HEK293T (cell line): ENCODE results near the gene MKI67.

Experiments
- CTCF ChIA-PET: fragments of 350-600 bp; formaldehyde crosslinking; extraction: SDS; loops from one replicate; lab custom pipeline; 2021; ENCODE audit warnings: antibody characterized with exemption, inconsistent platforms; lab: Yijun Ruan, JAX
- POLR2A ChIA-PET: fragments of 350-600 bp; formaldehyde crosslinking; extraction: SDS; loops from one replicate; lab custom pipeline; 2020; ENCODE audit warnings: antibody characterized with exemption, inconsistent platforms; lab: Yijun Ruan, JAX
- DNase-seq: peaks from one replicate; pipeline ENCODE4 v3.0.0; 2012; ENCODE audit warnings: mixed read lengths; ENCODE audit errors: extremely low spot score
- ARNT ChIP-seq: fragments of 450-650 bp; IDR thresholded peaks from 2 replicates; pipeline ENCODE4 v1.6.1; 2017; ENCODE audit warnings: mild to moderate bottlenecking
- BHLHE40 ChIP-seq: fragments of 450-650 bp; IDR thresholded peaks from 2 replicates; pipeline ENCODE4 v1.6.1; 2016; ENCODE audit warnings: mild to moderate bottlenecking, moderate library complexity, borderline replicate concordance
- CTBP1 ChIP-seq: fragments of 450-650 bp; IDR thresholded peaks from 2 replicates; pipeline ENCODE4 v1.6.1; 2016; ENCODE audit warnings: borderline replicate concordance
- ELF4 ChIP-seq: fragments of 450-650 bp; IDR thresholded peaks from 2 replicates; pipeline ENCODE4 v1.6.1; 2017; ENCODE audit warnings: antibody characterized with exemption
- FOXA1 ChIP-seq: fragments of 450-650 bp; IDR thresholded peaks from 2 replicates; pipeline ENCODE4 v1.6.1; 2016; ENCODE audit warnings: mild to moderate bottlenecking
- FOXK2 ChIP-seq: fragments of 450-650 bp; IDR thresholded peaks from 2 replicates; pipeline ENCODE4 v1.6.1; 2016; ENCODE audit warnings: mild to moderate bottlenecking
- FOXM1 ChIP-seq: fragments of 450-650 bp; IDR thresholded peaks from 2 replicates; pipeline ENCODE4 v1.6.1; 2017; ENCODE audit warnings: mild to moderate bottlenecking, borderline replicate concordance
- HDGF ChIP-seq: fragments of 450-650 bp; IDR thresholded peaks from 2 replicates; pipeline ENCODE4 v1.6.1; 2017; ENCODE audit warnings: antibody characterized with exemption, borderline replicate concordance
- L3MBTL2 ChIP-seq: fragments of 450-650 bp; conservative IDR thresholded peaks from 2 replicates; pipeline ENCODE4 v1.6.1; 2016; ENCODE audit warnings: mild to moderate bottlenecking
- LEF1 ChIP-seq: fragments of 450-650 bp; IDR thresholded peaks from 2 replicates; pipeline ENCODE4 v1.6.1; 2017; ENCODE audit warnings: mild to moderate bottlenecking, borderline replicate concordance
- NFRKB ChIP-seq: fragments of 450-650 bp; IDR thresholded peaks from 2 replicates; pipeline ENCODE4 v1.6.1; 2016; ENCODE audit warnings: mild to moderate bottlenecking, moderate library complexity
- SP1 ChIP-seq: fragments of 450-650 bp; IDR thresholded peaks from 2 replicates; pipeline ENCODE4 v1.6.1; 2017
- SUZ12 ChIP-seq: fragments of 450-650 bp; IDR thresholded peaks from 2 replicates; pipeline ENCODE4 v1.6.1; 2016; ENCODE audit warnings: mild to moderate bottlenecking
- TARDBP ChIP-seq: fragments of 450-650 bp; IDR thresholded peaks from 2 replicates; pipeline ENCODE4 v1.6.1; 2016
- ZNF384 ChIP-seq: fragments of 450-650 bp; IDR thresholded peaks from 2 replicates; pipeline ENCODE4 v1.6.1; 2016
- TF ChIP-seq, protein P1 (sequence below): fragments of 450-650 bp; IDR thresholded peaks from 2 replicates; pipeline ENCODE4 v1.6.1; 2016

Gene MKI67

DNA sequence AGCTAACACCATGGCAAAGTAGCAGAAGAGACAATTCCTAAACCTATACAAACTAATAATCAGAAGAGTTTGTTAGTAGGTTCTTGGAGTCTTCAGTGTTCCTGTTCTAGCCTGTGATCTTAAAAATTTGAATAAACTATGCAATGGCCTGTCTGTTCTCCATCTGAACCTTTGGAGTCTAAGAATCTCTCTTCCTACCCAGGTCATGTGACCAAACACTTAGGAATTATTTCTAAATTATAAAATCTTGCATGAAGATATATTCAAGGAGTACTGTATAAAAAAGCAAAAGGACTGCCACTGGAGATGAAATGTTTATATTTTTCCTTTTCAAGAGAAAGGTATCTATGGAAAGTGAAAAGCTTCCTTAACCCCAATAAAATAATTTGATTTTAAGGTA lies 2.4 kb downstream of the MKI67 start:
- DNase-seq, result no peak
- TF ChIP-seq ARNT, result no peak
- no peak for TF ChIP-seq NFRKB
- TF ChIP-seq L3MBTL2, result no peak
- no peak for TF ChIP-seq FOXK2
- TF ChIP-seq SUZ12, result no peak
- TF ChIP-seq, protein P1, sequence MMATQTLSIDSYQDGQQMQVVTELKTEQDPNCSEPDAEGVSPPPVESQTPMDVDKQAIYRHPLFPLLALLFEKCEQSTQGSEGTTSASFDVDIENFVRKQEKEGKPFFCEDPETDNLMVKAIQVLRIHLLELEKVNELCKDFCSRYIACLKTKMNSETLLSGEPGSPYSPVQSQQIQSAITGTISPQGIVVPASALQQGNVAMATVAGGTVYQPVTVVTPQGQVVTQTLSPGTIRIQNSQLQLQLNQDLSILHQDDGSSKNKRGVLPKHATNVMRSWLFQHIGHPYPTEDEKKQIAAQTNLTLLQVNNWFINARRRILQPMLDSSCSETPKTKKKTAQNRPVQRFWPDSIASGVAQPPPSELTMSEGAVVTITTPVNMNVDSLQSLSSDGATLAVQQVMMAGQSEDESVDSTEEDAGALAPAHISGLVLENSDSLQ, result no peak
- no peak for TF ChIP-seq ELF4
- no peak for TF ChIP-seq CTBP1
- CTCF ChIA-PET, result no interaction called here
- POLR2A ChIA-PET, result no interaction called here

DNA sequence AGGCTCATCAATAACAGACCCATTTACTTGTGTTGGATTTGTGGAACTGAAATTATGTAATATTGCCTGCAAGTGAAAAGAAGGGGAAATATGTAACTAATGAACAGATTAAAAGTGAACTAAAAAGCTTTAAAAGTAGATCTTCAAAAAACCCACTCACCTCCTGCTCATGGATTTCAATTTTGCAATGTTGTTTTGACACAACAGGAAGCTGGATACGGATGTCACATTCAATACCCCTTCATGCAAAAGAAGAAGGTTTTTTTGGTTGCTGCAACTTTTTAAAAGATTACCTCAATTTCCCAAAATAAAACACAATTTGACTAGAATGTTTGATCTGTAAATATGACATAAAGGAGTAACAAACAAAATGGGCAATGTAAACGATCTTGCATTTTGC lies 3.3 kb downstream of the MKI67 start:
- no peak for DNase-seq
- CTCF ChIA-PET, result no interaction called here
- TF ChIP-seq SUZ12 (no peak), FOXK2 (no peak), ELF4 (no peak), LEF1 (no peak)
- POLR2A ChIA-PET, result no interaction called here

DNA sequence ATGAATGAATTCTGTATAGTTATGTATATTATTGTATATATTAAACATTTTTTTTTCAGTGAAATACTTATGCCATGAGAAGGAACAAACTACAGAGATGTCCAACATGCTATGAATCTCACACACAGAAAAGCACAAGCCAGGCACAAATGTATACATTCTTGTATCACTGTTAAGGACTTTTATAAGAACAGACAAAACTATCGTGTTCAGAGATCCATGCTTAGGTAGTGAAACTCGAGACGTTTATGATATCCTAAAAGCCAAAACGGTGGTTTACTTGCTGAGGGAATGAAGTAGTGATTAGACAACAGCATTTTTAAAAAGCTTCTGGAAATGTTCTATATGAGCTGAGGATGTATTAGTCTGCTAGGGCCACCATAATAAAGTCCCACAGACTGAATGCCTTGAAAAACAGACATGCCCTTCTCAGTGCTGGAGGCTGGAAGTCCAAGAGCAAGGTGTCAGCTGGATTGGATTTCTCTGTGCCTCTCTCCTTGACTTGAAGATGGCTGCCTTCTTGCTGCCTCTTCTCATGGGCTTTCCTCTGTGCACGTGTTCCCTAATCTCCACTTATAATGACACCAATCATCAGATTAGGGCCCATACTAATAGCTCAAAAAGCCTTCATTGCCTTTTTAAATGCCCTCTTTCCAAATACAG lies 4.3 kb downstream of the MKI67 start:
- ChIA-PET POLR2A (no interaction called here), CTCF (interaction anchor here (0.5 kb wide), 1 partner anchor 29 kb away, joined by 3 read pairs; no protein-coding TSS in a partner anchor)
- TF ChIP-seq FOXK2 (no peak), LEF1 (no peak), FOXM1 (no peak)
- no peak for DNase-seq

DNA sequence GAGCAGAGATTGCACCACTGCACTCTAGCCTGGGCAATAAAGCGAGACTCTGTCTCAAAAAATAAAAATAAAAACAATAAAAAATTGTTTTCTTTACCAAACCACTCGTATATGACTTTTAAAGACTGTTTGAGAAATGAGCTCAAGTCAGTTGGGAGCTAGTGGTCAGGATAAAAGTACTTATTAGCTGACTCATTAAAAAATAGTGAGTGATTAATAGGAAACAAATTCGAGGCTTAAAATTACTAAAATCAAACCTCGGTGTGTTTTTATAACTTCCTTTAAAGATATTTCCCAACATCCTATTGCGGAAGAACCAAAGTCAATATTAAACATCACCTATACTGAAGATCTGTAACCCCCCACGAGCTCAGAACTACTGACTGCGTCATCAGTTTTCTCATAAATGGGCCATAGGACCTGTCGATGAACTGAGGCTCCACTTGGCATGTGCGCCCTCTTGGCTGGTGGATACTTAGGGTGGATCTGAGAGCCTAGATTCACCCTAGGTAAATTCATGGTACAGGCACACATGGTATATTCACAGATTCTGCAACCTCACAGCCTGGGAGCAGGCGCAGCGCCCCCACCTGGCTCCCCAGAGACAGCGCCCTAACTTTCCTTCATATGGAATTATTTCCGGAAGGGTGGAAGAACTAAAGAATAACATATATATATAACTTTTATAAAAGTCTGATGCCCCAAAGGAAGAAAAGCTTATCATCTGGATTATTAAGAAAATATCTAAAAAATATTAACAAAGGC lies 9.2 kb downstream of the MKI67 start:
- CTCF ChIA-PET, result interaction anchor here (0.9 to 1.2 kb wide), 2 partner anchors 27 to 39 kb away, joined by 3 read pairs; no protein-coding TSS in a partner anchor
- TF ChIP-seq, protein P1, result no peak
- TF ChIP-seq TARDBP, result no peak
- no peak for TF ChIP-seq CTBP1
- no peak for TF ChIP-seq ZNF384
- TF ChIP-seq NFRKB, result no peak
- no peak for TF ChIP-seq SUZ12
- TF ChIP-seq ARNT, result no peak
- no peak for TF ChIP-seq SP1
- TF ChIP-seq BHLHE40, result no peak
- TF ChIP-seq FOXM1, result no peak
- TF ChIP-seq ELF4, result no peak
- no peak for TF ChIP-seq LEF1
- no peak for TF ChIP-seq FOXK2
- TF ChIP-seq L3MBTL2, result no peak
- no peak for TF ChIP-seq FOXA1
- TF ChIP-seq HDGF, result no peak
- POLR2A ChIA-PET, result no interaction called here
- DNase-seq, result no peak

DNA sequence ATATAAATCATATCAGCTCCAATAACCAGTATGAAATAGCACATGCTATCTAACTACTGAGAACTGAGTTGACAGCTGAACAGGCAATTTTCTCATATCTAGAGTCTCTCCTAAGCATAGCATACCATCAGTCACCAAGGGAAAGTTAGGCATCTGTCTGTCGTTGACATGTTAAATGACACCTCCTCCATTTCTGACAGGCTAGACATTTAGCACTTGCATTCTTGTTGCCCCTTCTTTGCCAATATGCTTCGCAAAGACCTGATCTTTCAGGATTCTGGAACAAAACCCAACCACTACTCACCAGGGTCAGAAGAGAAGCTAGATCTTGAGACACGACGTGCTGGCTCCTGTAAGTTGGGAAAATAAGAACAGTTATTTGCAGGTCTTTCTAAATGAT lies 10.0 kb downstream of the MKI67 start:
- POLR2A ChIA-PET, result no interaction called here

DNA sequence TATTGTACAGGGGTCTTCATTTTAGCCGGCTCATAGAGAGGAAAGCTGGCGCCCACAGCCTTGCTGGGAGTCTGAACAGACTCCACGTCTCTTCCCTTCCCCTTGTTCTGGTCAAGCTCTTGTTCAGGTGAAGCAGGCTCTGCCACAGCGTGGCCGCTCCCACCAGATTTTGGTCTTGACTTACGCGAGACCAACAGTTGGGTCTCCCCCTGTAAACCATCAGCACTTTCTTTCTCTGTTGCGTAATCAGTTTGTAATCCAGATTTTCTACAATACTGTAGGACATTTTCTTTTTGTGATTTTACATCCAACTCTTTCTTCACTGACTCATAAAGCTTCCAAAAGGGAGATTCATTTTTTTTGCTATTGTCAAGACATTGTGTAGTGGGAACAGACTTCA lies 10.9 kb downstream of the MKI67 start:
- TF ChIP-seq FOXK2 (no peak), ZNF384 (no peak)
- ChIA-PET POLR2A (no interaction called here), CTCF (no interaction called here)
- no peak for DNase-seq

More for the DNA sequence above, 10.0 kb downstream of the MKI67 start:
- DNase-seq, result no peak
- CTCF ChIA-PET, result interaction anchor here (0.9 to 1.2 kb wide), 2 partner anchors 26 to 38 kb away, joined by 3 read pairs; no protein-coding TSS in a partner anchor
- no peak for TF ChIP-seq FOXA1
- no peak for TF ChIP-seq ELF4
- no peak for TF ChIP-seq BHLHE40
- TF ChIP-seq SUZ12, result no peak
- TF ChIP-seq NFRKB, result no peak
- TF ChIP-seq CTBP1, result no peak
- no peak for TF ChIP-seq SP1
- no peak for TF ChIP-seq TARDBP
- no peak for TF ChIP-seq LEF1
- no peak for TF ChIP-seq L3MBTL2
- TF ChIP-seq, protein P1, result no peak
- TF ChIP-seq ARNT, result no peak
- TF ChIP-seq FOXK2, result no peak
- TF ChIP-seq ZNF384, result no peak
- TF ChIP-seq FOXM1, result no peak
- TF ChIP-seq HDGF, result no peak

DNA sequence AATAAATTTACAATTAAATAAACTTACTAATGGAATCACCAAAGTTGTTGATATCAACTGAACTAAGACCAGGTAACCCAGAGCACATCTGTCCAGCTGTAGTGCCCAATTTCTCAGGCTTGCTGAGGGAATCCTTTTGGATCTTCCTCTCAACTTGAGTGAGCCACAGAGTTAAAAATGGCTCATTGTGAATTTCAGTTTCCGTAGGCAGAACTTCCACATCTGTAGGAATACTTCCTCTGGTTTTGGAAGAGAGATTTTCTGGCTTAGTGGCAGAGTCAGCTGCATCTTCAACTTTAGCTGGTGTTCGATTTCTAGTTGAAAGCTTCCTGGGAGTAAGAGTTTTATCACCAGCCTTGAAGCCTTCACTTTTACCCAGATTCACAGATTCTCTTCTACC lies 11.3 kb downstream of the MKI67 start:
- TF ChIP-seq FOXA1 (no peak), SP1 (no peak), ELF4 (no peak), ARNT (no peak), BHLHE40 (no peak), FOXM1 (no peak), SUZ12 (no peak), FOXK2 (no peak), NFRKB (no peak), CTBP1 (no peak), ZNF384 (no peak), HDGF (no peak), LEF1 (no peak), TARDBP (no peak), L3MBTL2 (no peak)
- TF ChIP-seq, protein P1, result no peak
- POLR2A ChIA-PET, result no interaction called here

More for the DNA sequence above, 11.3 kb downstream of the MKI67 start:
- CTCF ChIA-PET, result no interaction called here
- DNase-seq, result no peak
